GM12878 (cell line): ENCODE measurements around the gene CCDC34.

Experiments used
- CTCF ChIP-seq, 3 experiments: IDR thresholded peaks in 2 of 3; conservative IDR thresholded peaks in 1 of 3; 2 replicates each; pipeline ENCODE4 v1.5.1; 2011; ENCODE audit warnings: low read depth in 3 of 3, low read length in 3 of 3, mild to moderate bottlenecking in 3 of 3, control low read depth in 2 of 3, moderate library complexity in 2 of 3, inconsistent platforms in 1 of 3, mixed read lengths in 1 of 3; ENCODE audit not compliant: control insufficient read depth in 2 of 3, insufficient read depth in 1 of 3; ENCODE audit errors: extremely low read depth in 1 of 3
- EGR1 ChIP-seq, 2 experiments: IDR thresholded peaks; 1 replicate in 1 of 2; 2 replicates in 1 of 2; pipeline ENCODE4 v1.6.1; 2011 to 2012; ENCODE audit warnings: low read depth in 2 of 2, low read length in 2 of 2, borderline replicate concordance in 1 of 2, mild to moderate bottlenecking in 1 of 2, moderate library complexity in 1 of 2
- ESRRA ChIP-seq: IDR thresholded peaks from 2 replicates; pipeline ENCODE4 v1.6.1; 2012; ENCODE audit warnings: mild to moderate bottlenecking, low read length, improper control_type of control experiment
- ETV6 ChIP-seq, 2 experiments: fragments of 450-650 bp in 1 of 2; IDR thresholded peaks in 1 of 2; conservative IDR thresholded peaks in 1 of 2; 2 replicates each; pipeline ENCODE4 v1.6.1; 2014; ENCODE audit warnings: antibody characterized with exemption in 1 of 2, borderline replicate concordance in 1 of 2, low read depth in 1 of 2, mild to moderate bottlenecking in 1 of 2, moderate library complexity in 1 of 2
- FOS ChIP-seq: IDR thresholded peaks from 3 replicates; pipeline ENCODE4 v1.6.1; 2011; ENCODE audit warnings: borderline replicate concordance; ENCODE audit not compliant: insufficient read length; ENCODE audit errors: extremely low read depth
- FOXK2 ChIP-seq: fragments of 450-650 bp; IDR thresholded peaks from 2 replicates; pipeline ENCODE4 v1.6.1; 2017; ENCODE audit warnings: mild to moderate bottlenecking, moderate library complexity
- IKZF1 ChIP-seq: fragments of 450-650 bp; conservative IDR thresholded peaks from 2 replicates; pipeline ENCODE4 v1.6.1; 2017; ENCODE audit warnings: antibody characterized with exemption, mild to moderate bottlenecking
- POLR2A ChIP-seq: IDR thresholded peaks from 2 replicates; pipeline ENCODE4 v1.6.1; 2011; ENCODE audit warnings: low read depth, mild to moderate bottlenecking, low read length
- POLR2AphosphoS5 ChIP-seq: IDR thresholded peaks from 2 replicates; pipeline ENCODE4 v1.6.1; 2011; ENCODE audit warnings: mild to moderate bottlenecking, low read length, inconsistent platforms
- SP1 ChIP-seq: IDR thresholded peaks from one replicate; pipeline ENCODE4 v1.6.1; 2011; ENCODE audit warnings: low read depth, low read length
- SREBF2 ChIP-seq: IDR thresholded peaks from 2 replicates; pipeline ENCODE4 v1.6.1; 2012; ENCODE audit warnings: mild to moderate bottlenecking, low read length
- ZNF207 ChIP-seq: fragments of 450-650 bp; IDR thresholded peaks from 2 replicates; pipeline ENCODE4 v1.6.1; 2014; ENCODE audit warnings: antibody characterized with exemption, mild to moderate bottlenecking, borderline replicate concordance

GRCh38 chr11:27347359-27348339 is 15.4 kb downstream of the CCDC34 start:
- TF ChIP-seq CTCF (IDR thresholded peaks at IDR 0.05 in 2 of 3, conservative IDR thresholded peaks at IDR 0.05 in 1 of 3; ENCODE audit: control insufficient read depth in 2 of 3, extremely low read depth in 1 of 3, insufficient read depth in 1 of 3, low read depth in 3 of 3, low read length in 3 of 3) (no peak), POLR2A (no peak), SREBF2 (no peak), ETV6 (conservative IDR thresholded peaks at IDR 0.05 in 1 of 2, IDR thresholded peaks at IDR 0.05 in 1 of 2; ENCODE audit: borderline replicate concordance in 1 of 2, low read depth in 1 of 2) (no peak), FOXK2 (no peak), FOS (no peak), POLR2AphosphoS5 (no peak), ESRRA (no peak), ZNF207 (no peak), IKZF1 (no peak), SP1 (no peak), EGR1 (IDR thresholded peaks at IDR 0.05; ENCODE audit: borderline replicate concordance in 1 of 2, low read depth in 2 of 2, low read length in 2 of 2) (no peak)
